IMR-90 (cell line): ENCODE data around the gene CIAO2B. TPM values are rescaled to one million over a fixed set of nuclear protein-coding genes. Genes with fewer than 3 reads are reported as not detected.

Source experiments
- ATAC-seq: fragments of 200-7000 bp; cut with Tn5 transposase; 2 replicates; pipeline ENCODE4 v1.9.1; 2020; ENCODE audit warnings: low read depth, mild to moderate bottlenecking, moderate library complexity
- BruUV-seq: library from RNA; stranded (reverse); fragments of 400-500 nt; replicated peaks from 2 replicates; lab custom pipeline; 2021; lab: Mats Ljungman, UMichigan
- CTCF ChIA-PET: fragments of 300-600 bp; formaldehyde crosslinking; extraction: SDS; loops from one replicate; lab custom pipeline; 2021; ENCODE audit warnings: antibody characterized with exemption; lab: Yijun Ruan, JAX
- POLR2A ChIA-PET: fragments of 300-600 bp; sonication (Branson Sonifier 250); formaldehyde crosslinking; loops from one replicate; lab custom pipeline; 2022; ENCODE audit warnings: antibody characterized with exemption; ENCODE audit not compliant: unreplicated experiment; lab: Charles Lee
- DNase-seq: peaks from one replicate; pipeline ENCODE4 v3.0.0; 2013
- H2AFZ ChIP-seq: replicated peaks from 2 replicates; pipeline ENCODE3; 2013; ENCODE audit warnings: low read length, mild to moderate bottlenecking; ENCODE audit not compliant: poor library complexity
- H2AK5ac ChIP-seq: 2 replicates; pipeline ENCODE4 v1.6.1; 2013; ENCODE audit warnings: low read depth, low read length, inconsistent platforms
- H2AK9ac ChIP-seq: replicated peaks from 2 replicates; pipeline ENCODE3; 2013; ENCODE audit warnings: mild to moderate bottlenecking, low read depth, low read length, moderate library complexity; ENCODE audit not compliant: poor library complexity
- H2BK120ac ChIP-seq: 2 replicates; pipeline ENCODE4 v1.6.1; 2013; ENCODE audit warnings: low read depth, low read length, inconsistent platforms
- H2BK15ac ChIP-seq: 3 replicates; pipeline ENCODE4 v1.6.1; 2013; ENCODE audit warnings: low read depth, low read length, inconsistent platforms
- H2BK20ac ChIP-seq: 2 replicates; pipeline ENCODE4 v1.6.1; 2013; ENCODE audit warnings: low read depth, mild to moderate bottlenecking, inconsistent platforms, low read length, moderate library complexity
- H2BK5ac ChIP-seq: 2 replicates; pipeline ENCODE4 v1.6.1; 2013; ENCODE audit warnings: mild to moderate bottlenecking, low read depth, low read length, inconsistent platforms; ENCODE audit not compliant: poor library complexity, severe bottlenecking
- H3K14ac ChIP-seq: replicated peaks from 2 replicates; pipeline ENCODE4 v1.6.1; 2013; ENCODE audit warnings: low read depth, low read length, inconsistent platforms
- H3K18ac ChIP-seq: 2 replicates; pipeline ENCODE4 v1.6.1; 2013; ENCODE audit warnings: low read depth, low read length, control low read depth
- H3K23ac ChIP-seq: 2 replicates; pipeline ENCODE4 v1.6.1; 2013; ENCODE audit warnings: low read depth, low read length, inconsistent platforms
- H3K27ac ChIP-seq: 2 replicates; pipeline ENCODE4 v1.5.1; 2013; ENCODE audit warnings: mild to moderate bottlenecking, control low read depth, low read length; ENCODE audit not compliant: insufficient read depth
- H3K27me3 ChIP-seq: 2 replicates; pipeline ENCODE4 v1.6.1; 2013; ENCODE audit warnings: low read length; ENCODE audit not compliant: control insufficient read depth, insufficient read depth
- H3K36me3 ChIP-seq: 2 replicates; pipeline ENCODE4 v1.6.1; 2013; ENCODE audit warnings: low read length, mixed read lengths; ENCODE audit not compliant: control insufficient read depth, insufficient read depth
- H3K4ac ChIP-seq: 2 replicates; pipeline ENCODE4 v1.6.1; 2013; ENCODE audit warnings: low read depth, low read length, inconsistent platforms
- H3K4me1 ChIP-seq: 2 replicates; pipeline ENCODE4 v1.6.1; 2013; ENCODE audit warnings: low read length, mixed read lengths; ENCODE audit not compliant: control insufficient read depth, insufficient read depth
- H3K4me2 ChIP-seq: 2 replicates; pipeline ENCODE4 v1.6.1; 2013; ENCODE audit warnings: low read depth, mild to moderate bottlenecking, control low read depth, low read length, moderate library complexity
- H3K4me3 ChIP-seq: 2 replicates; pipeline ENCODE4 v1.5.1; 2013; ENCODE audit warnings: low read depth, mild to moderate bottlenecking, control low read depth, low read length, moderate library complexity; ENCODE audit not compliant: insufficient read depth
- H3K56ac ChIP-seq: 2 replicates; pipeline ENCODE4 v1.6.1; 2013; ENCODE audit warnings: low read length, inconsistent platforms; ENCODE audit not compliant: insufficient read depth; ENCODE audit errors: extremely low read depth
- H3K79me1 ChIP-seq, 2 experiments: 2 replicates each; pipeline ENCODE4 v1.6.1; 2013; ENCODE audit warnings: low read length in 2 of 2, inconsistent platforms in 1 of 2, low read depth in 1 of 2
- H3K9ac ChIP-seq: 2 replicates; pipeline ENCODE4 v1.6.1; 2013; ENCODE audit warnings: low read depth, low read length, control low read depth
- H3K9me1 ChIP-seq: 2 replicates; pipeline ENCODE4 v1.6.1; 2013; ENCODE audit warnings: low read length, inconsistent platforms; ENCODE audit not compliant: insufficient read depth
- H3K9me3 ChIP-seq: 2 replicates; pipeline ENCODE4 v1.6.1; 2013; ENCODE audit warnings: low read length; ENCODE audit not compliant: control insufficient read depth, insufficient read depth
- H4K20me1 ChIP-seq: 2 replicates; pipeline ENCODE4 v1.6.1; 2013; ENCODE audit warnings: low read length, inconsistent platforms; ENCODE audit not compliant: insufficient read depth
- H4K5ac ChIP-seq: 2 replicates; pipeline ENCODE4 v1.6.1; 2013; ENCODE audit warnings: mild to moderate bottlenecking, low read depth, low read length, control low read depth
- H4K8ac ChIP-seq, 2 experiments: 2 replicates each; pipeline ENCODE4 v1.6.1; 2013; ENCODE audit warnings: low read depth in 2 of 2, low read length in 2 of 2, control low read depth in 1 of 2, inconsistent platforms in 1 of 2
- H4K91ac ChIP-seq: 2 replicates; pipeline ENCODE4 v1.6.1; 2013; ENCODE audit warnings: low read depth, low read length, inconsistent platforms; ENCODE audit not compliant: insufficient read depth
- MAFK ChIP-seq: IDR thresholded peaks from 2 replicates; pipeline ENCODE4 v1.6.1; 2012; ENCODE audit warnings: low read depth, low read length, improper control_type of control experiment
- RFX5 ChIP-seq: IDR thresholded peaks from 2 replicates; pipeline ENCODE4 v1.8.0; 2012; ENCODE audit warnings: low read depth, mild to moderate bottlenecking, low read length, moderate library complexity
- WGBS, 2 experiments: methylation state at CpG; one replicate each; pipeline versions ENCODE4 v1.1.5 to v1.1.7; 2013; ENCODE audit warnings: missing lambda C conversion rate in 2 of 2; ENCODE audit not compliant: insufficient read length in 1 of 2; ENCODE audit errors: extremely low coverage in 2 of 2; 5-methylcytosine and 5-hydroxymethylcytosine counted together
- dilution Hi-C: fragments of 300-500 bp; cut with HindIII; formaldehyde crosslinking; loops from one replicate; pipeline ENCODE4 v1.14.3; 2018; ENCODE audit warnings: low sequenced_read_pairs; ENCODE audit not compliant: unreplicated experiment
- in situ Hi-C: fragments of 300-500 bp; cut with MboI; formaldehyde crosslinking; loops from 3 replicates; pipeline ENCODE4 v1.14.3; 2019; ENCODE audit warnings: low sequenced_read_pairs, inconsistent platforms, mixed read lengths
- intact Hi-C: fragments of 100-400 bp; cut with micrococcal nuclease; formaldehyde crosslinking; loops from 2 replicates; pipeline ENCODE4 v1.10.0; 2022
- polyA plus RNA-seq, 3 experiments: library from polyadenylated mRNA; depleted of rRNA; stranded (reverse); fragments of >200 nt; gene quantifications; 2 replicates each; pipeline ENCODE4 v1.2.3, GENCODE V29; 2012; ENCODE audit warnings: low replicate concordance in 1 of 3
- total RNA-seq: library from RNA; depleted of rRNA; stranded (reverse); fragments of >200 nt; gene quantifications from 2 replicates; pipeline ENCODE4 v1.2.3, GENCODE V29; 2012

Gene CIAO2B
- total and polyA plus RNA-seq, 2 of the 4 experiments (the other 2 are of a cell fraction), result 148 to 234 TPM

GRCh38 chr16:66890799-66891198, 43.4 kb downstream of the CIAO2B start:
- no TSS peak for BruUV-seq
- in situ Hi-C loops (no loop called here), dilution Hi-C loops (no loop called here), intact Hi-C loops (loop anchor here (10.0 kb wide), 1 partner anchor 264 kb away; the partner anchor contains the start of genes B3GNT9, FBXL8 and TRADD)
- H3K4me3 ChIP-seq, result no peak overlapping the region
- no peak overlapping the region for H4K5ac ChIP-seq
- H2BK120ac ChIP-seq, result no peak overlapping the region
- DNase-seq (no peak), ATAC-seq (no peak)
- H3K27me3 ChIP-seq, result no peaks in the 10 kb centered on the region
- H3K4me2 ChIP-seq, result no peak overlapping the region
- H3K23ac ChIP-seq, result no peak overlapping the region
- no peak overlapping the region for H3K9ac ChIP-seq
- H3K36me3 ChIP-seq, result peaks cover 6% of the 10 kb centered on the region; the same call in 1 of the 2 replicates
- H2AK5ac ChIP-seq, result no peak overlapping the region
- no peak overlapping the region for H3K56ac ChIP-seq
- no peak overlapping the region for H4K91ac ChIP-seq
- peaks cover 10% of the 10 kb centered on the region for H3K4me1 ChIP-seq
- WGBS, 2 experiments, result no CpG with 5 or more reads among the region's 2 CpGs
- 0 out of 2 replicates have a peak, but pooled peaks cover 5% of the 10 kb centered on the region for H3K9me1 ChIP-seq
- no peak for TF ChIP-seq RFX5
- TF ChIP-seq MAFK, result peak; percentile 71
- ChIA-PET CTCF (no interaction called here), POLR2A (no interaction called here)
- peaks cover 0 to 6% of the 10 kb centered on the region in 2 experiments; a peak in 2 of 4 replicates for H3K79me1 ChIP-seq
- H3K27ac ChIP-seq, result no peak overlapping the region
- no peak overlapping the region for H2AFZ ChIP-seq
- H2AK9ac ChIP-seq, result no peak overlapping the region
- no peak overlapping the region for H3K4ac ChIP-seq
- no peak overlapping the region for H2BK15ac ChIP-seq
- H3K14ac ChIP-seq, result no peak overlapping the region
- H4K20me1 ChIP-seq, result peaks cover 7% of the 10 kb centered on the region; the same call in 1 of the 2 replicates
- H2BK20ac ChIP-seq, result no peak overlapping the region
- no peaks in the 10 kb centered on the region for H3K9me3 ChIP-seq
- H3K18ac ChIP-seq, result no peak overlapping the region
- H2BK5ac ChIP-seq, result no peak overlapping the region
- H4K8ac ChIP-seq, result no peak overlapping the region
